Fibroblast of the conjunctiva (primary cell): Measurements from ENCODE around the gene RNMT.
"Not testable (repeated sequence)": the region's sequence is repeated elsewhere in the genome, so short reads cannot be mapped to it uniquely, and the experiment has no call there.

Source experiments
- DNase-seq: peaks from one replicate; pipeline ENCODE4 v3.0.0-alpha.2; 2010; ENCODE audit warnings: low read depth

The RNMT gene

GRCh38 chr18:13735681-13736080, 9.2 kb downstream of the RNMT start:
- DNase-seq, result no peak

- DNase-seq, result no peak
These were observed 19.2 kb downstream of the RNMT start for GRCh38 chr18:13745696-13746095.

- DNase-seq, result no peak
These were observed 20.2 kb downstream of the RNMT start for GRCh38 chr18:13746633-13747032.

- not testable (repeated sequence) for DNase-seq
These were observed 25.1 kb downstream of the RNMT start for GRCh38 chr18:13751599-13751998.

- no peak for DNase-seq
These were observed 29.8 kb downstream of the RNMT start for GRCh38 chr18:13756261-13756660.

GRCh38 chr18:13756671-13757070, 30.2 kb downstream of the RNMT start:
- DNase-seq, result no peak

GRCh38 chr18:13758622-13759021, 32.1 kb downstream of the RNMT start:
- no peak for DNase-seq

GRCh38 chr18:13760047-13760446, 33.6 kb downstream of the RNMT start:
- DNase-seq, result no peak

GRCh38 chr18:13762690-13763439, 36.4 kb downstream of the RNMT start:
- no peak for DNase-seq

- DNase-seq, result no peak
These were observed 48.6 kb downstream of the RNMT start for GRCh38 chr18:13775058-13775457.

- DNase-seq, result no peak
These were observed 64.7 kb downstream of the RNMT start for GRCh38 chr18:13791181-13791580.

GRCh38 chr18:13793819-13794218, 67.3 kb downstream of the RNMT start:
- no peak for DNase-seq

- DNase-seq, result no peak
These were observed 70.0 kb downstream of the RNMT start for GRCh38 chr18:13796515-13796914.

- no peak for DNase-seq
These were observed 70.7 kb downstream of the RNMT start for GRCh38 chr18:13797157-13797611.

GRCh38 chr18:13799396-13799795, 72.9 kb downstream of the RNMT start:
- DNase-seq, result no peak

GRCh38 chr18:13800505-13801259, 74.2 kb downstream of the RNMT start:
- DNase-seq, result peak; percentile 4

GRCh38 chr18:13801260-13801601, 74.8 kb downstream of the RNMT start:
- no peak for DNase-seq

- DNase-seq, result no peak
These were observed 77.8 kb downstream of the RNMT start for GRCh38 chr18:13804305-13804704.

GRCh38 chr18:13808294-13809042, 82.0 kb downstream of the RNMT start:
- DNase-seq, result no peak

- DNase-seq, result no peak
These were observed 82.6 kb downstream of the RNMT start for GRCh38 chr18:13809043-13809430.

GRCh38 chr18:13809531-13810255, 83.2 kb downstream of the RNMT start:
- DNase-seq, result no peak

- no peak for DNase-seq
These were observed 84.5 kb downstream of the RNMT start for GRCh38 chr18:13810950-13811485.
